ENCODE measurements around the gene RNF220.

The RNF220 gene

DNA sequence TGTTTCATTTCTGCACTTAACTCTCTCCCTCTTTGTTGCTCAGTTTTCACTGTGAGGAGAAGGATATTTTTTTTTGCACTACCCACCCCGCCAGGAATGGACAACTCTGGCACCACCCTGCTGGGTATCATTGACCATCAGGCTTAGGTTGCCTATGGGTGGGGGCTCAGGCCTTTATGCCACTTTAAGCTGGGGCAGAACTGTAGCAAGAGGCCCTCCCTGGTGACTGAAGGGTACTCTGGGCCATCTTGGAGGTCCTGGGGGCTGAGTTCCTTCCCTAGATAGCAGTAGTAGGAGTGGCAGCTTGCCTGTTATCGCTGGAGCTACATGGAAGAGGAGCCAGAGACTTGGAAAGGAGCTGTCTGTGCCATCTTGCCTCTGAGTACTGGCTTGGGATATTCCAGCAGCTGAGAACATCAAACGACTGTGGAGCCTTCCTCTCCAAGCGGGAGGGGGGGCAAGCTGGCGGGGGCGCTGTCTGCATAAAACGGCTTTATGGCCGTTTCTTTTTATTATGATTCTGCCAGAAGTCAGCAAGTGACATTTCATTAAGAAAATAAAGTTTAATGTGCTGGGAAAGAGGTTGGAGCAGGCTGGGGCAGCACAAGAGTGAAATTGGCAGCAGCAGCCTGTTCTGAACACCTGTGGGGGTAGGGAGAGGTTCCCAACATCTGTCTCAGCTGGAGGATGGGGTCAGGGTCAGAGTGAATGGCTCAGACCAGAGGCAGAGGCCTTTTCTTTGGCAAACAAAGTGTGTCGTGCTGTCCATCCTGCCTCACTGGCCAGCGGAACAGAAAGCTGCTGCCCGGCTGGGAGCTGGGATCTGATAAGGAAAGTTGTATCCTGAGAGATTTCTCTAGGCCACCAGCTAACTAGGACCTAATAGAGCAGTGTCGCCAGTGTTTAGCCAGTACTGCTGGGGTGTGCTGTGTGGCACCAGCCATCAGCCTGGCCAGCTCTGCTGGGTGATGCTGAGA is 236.4 kb downstream of the RNF220 start:
- no peak for DNase-seq

DNA sequence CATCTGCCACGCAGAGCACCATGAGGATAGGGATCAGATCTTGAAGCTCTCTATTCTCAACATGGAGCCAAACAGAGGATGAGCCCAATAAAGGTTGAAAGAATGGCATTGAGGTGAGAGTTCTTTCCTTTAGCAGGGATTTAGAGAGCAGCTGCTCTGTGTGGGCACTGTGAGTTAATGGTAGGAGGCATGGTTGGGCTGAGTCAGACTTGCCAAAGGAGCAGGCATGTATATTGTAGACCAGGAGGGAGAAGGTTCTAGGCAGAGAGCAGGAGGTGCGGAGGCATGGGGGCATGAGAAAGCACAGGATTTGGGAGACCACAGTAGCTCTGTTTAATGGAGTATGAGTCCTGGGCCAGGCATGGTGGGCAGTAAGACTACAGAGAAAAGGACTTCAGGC is 237.2 kb downstream of the RNF220 start:
- DNase-seq = peak in 1 of 2 experiments; percentile 23

DNA sequence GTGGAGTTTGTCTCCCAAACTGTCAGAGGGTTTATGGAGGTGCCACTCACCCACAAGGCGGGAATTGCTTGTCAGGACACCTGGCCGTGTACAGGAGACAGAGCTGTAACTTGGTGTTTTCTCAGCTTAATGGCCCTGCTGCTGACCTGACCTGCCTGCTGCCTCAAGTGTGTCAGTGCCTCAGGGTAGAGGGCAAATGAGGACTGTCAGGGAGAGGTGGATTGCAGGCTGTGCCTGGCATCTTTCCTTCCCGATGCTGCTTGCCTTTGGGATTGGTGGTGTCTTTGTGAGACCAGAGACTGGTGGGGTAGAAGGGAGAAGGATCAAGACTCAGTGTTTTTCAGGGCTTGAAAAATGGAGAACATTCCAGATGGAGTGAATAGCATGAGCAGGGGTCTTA is 237.9 kb downstream of the RNF220 start:
- DNase-seq = no peak

DNA sequence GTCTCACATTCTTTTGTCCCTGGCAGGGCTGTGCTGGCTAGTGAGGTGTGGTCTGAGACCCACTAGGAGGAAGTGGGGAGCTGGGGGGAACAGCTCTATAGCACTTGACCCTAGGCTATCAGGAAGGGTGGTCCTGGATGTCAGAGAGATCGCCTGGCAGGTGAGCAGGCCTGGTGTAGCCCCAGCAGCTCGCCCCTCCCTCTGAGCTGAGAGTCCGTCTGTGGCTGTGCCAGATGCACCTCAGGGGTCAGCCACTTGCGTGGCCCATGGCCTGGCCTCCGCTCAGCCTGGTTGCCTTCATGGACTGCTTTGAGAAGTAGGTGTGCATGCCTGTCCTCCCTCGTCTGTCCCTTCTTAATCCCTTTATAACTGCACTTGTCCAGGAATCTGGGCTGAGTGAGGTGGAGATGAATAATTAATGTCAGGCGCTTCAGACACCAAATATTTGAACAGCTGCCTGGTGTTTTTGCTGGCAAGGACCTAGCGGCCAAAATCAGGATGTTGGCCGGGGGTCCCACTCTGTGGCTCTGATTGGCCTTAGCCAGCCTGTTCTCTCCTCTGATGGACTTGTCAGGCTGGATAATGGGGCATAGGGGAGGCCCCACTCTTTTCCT is 238.8 kb downstream of the RNF220 start:
- peak; percentile 87 to 89 for DNase-seq

DNA sequence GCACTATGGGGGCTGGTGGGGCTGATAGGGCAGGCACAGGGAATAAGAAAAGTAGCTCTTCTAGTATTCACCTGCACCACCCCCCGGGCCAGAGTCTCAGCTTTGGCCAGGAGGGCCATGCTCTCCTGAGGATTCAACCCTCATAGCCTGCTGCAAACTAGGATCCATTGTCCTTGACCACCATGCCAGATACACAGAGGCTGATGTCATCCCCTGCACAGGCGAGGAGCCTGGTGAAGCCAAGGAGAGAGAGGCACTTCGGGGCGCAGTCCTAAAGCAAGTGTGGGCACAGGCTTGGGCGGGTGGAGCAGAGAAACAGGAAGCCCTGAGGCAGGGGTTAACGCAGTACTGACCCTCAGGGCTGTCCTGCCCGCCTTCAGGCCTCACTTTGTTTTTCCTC is 239.8 kb downstream of the RNF220 start:
- DNase-seq = no peak

DNA sequence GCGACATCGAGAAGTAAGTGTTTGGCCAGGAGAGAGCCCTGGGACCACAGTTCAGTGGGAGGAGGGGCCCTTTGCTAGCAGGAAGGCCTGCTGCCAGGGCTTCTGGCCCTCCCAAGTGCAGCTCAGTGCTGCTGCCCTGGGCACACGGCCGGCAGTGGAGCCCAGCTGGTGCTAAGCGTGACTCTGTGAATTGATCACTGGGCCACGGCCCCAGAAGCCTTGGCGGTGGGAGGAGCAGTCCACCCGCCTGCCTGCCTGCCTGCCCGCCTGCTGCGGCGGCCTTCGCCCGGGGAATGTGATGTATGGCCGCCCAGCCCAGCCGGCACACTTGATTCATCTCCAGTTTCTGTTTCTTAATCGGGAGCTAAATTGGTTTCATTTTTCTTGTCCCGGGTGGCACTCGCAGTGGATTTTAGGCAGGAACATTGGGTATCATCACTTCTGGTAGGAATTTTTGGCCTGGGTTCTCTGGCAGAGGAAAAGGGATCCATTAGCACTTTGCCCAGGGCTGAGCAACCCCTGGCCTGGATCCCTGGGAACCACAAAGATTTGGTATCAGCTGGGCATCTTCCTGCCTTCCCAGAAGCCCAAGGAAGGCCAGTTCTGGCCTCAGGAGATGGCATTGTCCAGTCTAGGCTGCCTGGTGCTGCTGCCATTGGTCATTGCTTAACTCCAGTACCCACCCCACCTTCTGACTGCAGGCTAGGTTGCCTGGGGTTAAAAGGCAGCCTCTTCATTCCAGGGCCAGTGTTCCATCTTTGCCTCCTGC is 240.6 kb downstream of the RNF220 start:
- peak; percentile 81 to 82 for DNase-seq

DNA sequence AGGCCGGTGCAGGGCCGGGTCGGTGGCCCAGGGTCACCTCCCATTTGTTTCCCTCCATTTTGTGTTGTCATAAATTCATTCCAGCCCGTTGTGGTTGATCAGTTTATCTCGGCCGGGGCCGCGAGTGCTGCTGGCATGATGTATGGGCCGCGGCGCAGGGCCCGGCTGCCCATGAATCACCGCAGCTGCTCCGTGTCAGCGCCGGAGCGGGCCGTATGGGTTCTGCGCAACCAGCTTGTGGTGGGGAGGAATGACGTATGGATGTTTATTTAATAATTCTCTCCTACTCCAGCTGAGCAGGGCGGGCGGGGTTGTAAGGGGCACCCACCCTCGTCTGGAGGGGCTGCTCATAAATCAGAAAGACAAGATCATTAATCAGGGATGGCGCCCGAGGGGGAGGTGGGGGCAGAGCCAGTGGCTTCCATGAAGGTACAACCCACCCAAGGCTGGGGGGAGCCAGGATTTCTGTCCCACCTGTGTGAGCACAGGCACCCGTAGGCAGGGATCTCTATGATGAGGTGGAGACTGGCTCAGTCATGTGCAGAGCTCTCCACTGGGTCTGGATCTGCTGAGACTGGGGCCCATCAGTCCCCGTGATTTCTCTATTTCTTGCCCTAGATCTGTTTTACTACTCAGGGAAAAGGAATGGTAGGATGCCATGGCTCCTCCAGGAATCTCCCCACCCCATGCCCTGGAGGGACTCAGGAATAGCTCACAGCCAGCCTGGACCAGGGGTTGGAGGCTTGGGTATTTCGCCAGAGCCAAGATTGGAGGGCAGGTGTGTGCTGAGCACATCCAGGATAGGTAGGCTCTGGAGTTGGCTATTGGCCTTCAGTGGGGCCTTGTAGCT is 241.4 kb downstream of the RNF220 start:
- peak; percentile 78 to 87 for DNase-seq

DNA sequence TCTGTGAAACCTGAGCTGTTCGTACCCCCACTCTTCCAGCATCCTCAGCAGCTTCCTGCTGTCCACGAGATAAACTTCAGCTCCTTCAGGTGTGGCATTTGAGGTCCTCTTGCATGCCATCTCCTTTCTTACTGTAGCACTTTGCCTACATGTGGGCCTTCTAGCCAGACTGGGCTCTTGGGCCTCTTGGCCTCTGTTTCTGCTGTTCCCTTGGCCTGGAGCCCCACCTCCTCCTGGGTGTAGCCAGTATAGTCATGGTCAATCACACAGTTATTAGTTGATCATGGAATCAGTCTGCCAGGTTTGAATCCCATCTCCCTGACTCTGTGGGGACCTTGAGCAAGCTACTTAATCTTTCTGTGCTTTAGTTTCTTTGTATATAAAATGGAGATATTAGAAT is 242.8 kb downstream of the RNF220 start:
- DNase-seq = no peak

DNA sequence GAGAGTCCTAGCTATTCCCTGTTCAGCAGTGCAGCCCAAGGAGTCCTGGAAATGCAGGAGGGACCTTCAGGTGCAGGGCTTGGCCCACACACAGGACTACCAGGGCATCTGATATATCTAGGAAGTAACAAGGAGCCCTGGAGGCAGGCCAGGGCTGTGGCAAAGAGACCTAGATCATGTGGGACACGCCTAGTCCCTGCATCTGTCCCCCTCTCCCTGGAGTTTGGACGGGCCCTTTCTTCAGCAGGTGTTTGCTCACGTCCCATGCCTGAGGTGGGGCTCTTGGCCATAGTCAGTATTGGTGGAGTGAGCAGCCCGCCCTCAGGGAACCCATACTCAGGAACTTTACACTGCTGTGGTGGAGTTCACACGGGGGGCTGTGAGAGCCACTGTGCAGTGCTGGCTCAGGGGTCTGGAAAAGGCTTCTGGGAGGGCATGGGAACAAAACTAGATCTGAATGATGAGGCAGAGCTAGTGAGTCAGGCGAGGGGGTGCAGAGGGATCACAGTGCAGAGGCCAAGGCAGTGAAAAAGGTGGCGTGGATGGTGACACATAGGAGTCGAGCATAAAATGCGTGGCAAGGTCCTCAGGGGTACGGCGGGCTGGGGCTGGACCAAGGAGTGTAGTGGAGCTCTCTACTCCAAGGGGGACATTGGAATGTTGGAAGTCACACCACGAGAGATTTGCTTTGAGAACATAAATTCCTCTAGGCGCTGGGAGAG is 243.6 kb downstream of the RNF220 start:
- DNase-seq = no peak

DNA sequence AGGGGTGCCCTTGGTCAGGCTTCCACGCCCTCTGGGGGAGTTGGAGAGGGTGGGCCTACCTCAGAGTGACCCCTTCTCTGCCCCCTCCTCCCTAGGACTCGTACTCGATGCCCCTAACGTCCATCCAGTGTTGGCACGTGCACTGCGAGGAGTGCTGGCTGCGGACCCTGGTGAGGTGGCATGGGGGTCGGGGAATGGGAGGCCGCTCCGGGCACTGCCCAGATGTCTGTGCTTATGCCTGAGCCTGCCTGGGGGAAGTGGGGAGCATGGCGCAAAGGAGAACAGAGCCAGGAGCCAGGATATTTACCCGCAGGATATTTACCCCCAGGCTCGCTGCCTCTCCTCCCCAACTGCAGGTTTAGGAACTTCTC is 244.7 kb downstream of the RNF220 start:
- no peak for DNase-seq

DNA sequence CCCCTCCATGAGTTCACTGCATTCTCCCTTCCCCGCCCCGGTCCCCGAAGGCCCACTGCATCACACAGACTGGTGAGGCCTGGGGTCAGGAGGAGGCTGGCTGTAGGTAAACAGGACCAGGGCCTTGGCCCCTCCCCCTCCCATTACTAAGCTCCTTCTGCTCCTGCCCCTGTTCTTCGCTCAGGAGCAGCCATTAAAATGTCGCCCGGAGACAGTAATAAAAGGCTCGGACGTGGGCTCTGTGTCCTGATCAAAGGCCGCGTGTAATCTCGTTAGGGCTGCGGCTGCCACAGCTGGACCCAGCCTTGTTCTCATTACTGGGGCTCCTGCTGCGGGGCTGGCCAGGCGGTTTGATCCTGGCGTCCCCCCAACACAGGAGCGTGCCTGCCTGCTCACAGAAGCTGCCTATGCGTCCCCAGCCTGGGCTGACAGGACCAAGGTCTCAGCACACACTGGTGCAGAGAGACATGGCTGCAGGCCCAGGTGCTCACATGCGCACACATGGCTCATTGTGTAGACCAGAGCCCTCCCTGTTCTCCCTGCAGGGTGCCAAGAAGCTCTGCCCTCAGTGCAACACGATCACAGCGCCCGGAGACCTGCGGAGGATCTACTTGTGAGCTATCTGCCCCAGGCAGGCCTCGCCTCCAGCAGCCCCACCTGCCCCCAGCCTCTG is 245.2 kb downstream of the RNF220 start:
- no peak for DNase-seq

DNA sequence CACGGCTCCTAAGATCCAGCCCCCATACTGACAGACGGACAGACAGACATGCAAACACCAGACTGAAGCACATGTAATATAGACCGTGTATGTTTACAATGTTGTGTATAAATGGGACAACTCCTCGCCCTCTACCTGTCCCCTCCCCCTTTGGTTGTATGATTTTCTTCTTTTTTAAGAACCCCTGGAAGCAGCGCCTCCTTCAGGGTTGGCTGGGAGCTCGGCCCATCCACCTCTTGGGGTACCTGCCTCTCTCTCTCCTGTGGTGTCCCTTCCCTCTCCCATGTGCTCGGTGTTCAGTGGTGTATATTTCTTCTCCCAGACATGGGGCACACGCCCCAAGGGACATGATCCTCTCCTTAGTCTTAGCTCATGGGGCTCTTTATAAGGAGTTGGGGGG is 246.0 kb downstream of the RNF220 start:
- DNase-seq = no peak

DNA sequence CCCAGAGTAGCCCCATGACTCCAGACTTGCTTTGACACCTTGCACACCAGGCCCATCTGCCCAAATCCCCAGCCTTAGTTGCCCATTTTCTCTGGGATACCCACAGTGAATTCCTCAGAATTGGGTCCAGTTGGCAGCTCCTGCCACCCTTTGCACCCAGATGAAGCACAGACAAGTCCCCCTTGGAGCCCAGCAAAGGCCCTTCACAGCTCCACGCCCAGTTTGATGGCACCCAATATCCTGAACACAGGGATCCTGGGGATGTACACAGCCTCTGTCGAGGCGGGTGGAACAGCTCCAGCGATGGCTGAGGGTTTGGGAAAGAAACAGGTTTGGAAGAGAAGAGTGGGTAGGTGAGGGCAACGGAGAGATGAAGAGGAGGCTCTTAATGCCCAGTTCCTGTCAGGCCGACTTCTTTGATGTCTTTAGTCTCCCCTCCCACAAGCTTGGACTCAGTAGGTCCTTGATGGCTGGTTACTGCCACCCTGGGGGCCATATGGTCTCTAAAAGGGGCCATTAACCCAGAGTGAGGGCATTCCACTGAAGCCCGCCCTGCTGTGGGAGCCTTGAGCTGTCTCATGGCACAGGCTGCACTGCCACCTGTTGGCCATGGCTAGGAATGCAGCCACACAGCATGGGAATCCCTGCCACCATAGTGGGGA is 247.5 kb downstream of the RNF220 start:
- DNase-seq = peak; percentile 55 to 68

DNA sequence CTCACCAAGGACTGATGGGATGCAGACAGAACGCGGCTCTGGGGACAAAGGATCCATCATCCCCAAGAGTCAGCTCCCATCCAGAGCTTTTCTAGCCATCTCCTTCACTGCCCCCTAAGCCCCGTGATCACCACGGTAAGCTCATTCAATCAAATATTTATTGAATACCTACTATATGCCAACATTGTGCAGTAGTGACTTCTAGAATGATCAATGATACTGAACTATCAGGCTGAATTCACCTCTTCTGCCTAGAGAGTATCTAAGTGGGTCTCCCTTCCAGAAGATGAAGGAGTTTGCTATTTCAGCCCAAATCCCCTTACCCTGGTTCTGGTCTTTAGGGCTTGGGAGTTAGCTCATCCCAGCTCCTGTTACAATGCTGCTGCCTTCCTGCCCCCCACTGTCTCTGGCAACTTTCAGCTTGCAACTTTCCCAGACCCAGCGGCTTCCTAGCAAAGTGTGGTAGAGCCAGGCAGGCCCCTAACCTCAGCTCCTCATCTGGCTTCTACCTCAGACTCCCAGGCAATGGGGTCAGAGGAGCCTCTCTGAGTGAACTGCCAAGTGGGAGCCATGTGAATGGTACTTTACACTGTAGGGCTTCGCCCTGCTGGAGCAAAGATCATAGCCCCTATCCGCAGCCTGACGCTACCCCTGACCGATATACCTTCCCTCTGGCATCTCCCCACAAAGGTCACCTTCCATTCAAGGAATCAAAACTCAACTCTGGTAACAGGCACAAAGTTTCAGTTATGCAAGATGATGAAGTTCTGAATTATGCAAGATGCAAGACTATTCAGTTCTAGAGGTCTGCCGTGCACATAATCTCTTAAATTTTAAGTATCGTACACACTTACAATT is 248.3 kb downstream of the RNF220 start:
- no peak for DNase-seq

DNA sequence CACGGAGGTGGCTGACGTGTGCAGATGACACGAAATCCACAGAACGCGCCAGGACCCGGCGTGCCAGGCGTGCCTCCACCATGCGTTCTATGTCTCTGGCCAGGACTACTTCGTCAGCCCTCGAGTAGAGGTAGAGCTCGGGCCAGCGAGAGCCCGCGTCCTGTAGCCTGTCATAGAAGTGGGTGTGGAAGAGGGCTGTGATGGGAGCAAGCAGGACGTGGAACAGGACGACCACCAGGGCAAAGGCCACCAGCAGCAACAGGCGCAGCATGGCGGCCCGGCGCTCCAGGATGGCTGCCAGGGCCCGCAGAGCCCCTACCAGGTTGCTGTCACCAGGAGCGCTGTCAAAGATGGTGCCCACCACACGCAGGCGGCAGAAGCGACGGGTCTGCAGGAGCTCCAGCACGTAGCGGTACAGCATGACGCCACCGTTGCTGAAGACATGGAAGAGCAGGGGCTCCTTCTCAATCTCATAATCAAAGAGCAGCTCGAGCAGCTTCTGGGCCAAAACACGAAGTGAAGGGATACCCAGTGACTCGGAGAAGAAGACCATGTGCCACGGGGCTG is 249.6 kb downstream of the RNF220 start:
- DNase-seq = no peak

DNA sequence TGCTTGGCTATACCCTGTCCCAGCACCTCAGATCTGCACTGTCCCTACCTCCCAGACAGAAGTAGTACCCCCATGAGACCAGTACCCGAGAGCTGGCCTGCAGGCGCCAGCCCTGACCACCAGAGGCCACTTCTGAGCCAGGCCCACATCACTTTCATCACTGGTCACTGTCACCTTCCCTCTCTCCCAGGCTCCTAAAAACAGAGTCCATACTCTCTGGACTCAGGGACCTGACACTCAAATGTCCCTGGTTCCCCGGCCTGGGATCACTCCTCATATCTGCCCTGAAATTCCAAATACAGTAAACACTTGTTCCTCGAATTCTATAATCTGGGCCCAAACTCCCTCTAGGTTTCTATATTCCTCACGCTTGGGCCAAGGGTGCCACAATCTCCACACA is 250.6 kb downstream of the RNF220 start:
- peak in 1 of 2 experiments; percentile 34 for DNase-seq

DNA sequence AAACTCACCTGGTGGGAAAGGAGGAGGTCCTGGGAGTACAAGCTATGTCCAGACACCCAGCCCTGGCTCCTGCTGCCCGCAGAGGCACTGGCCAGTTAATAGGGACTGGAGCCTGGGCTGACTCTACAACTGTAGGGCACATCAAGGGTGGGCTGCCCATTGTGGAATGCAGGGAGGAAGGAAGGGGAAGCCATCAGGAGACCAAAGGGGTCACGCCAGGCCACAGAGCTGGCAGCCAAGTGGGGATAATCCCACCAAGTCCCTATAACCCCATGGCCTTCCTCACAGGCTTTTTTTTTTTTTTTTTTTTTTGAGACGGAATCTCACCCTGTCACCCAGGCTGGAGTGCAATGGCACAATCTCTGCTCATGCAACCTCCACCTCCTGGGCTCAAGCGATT is 254.5 kb downstream of the RNF220 start:
- no peak for DNase-seq

DNA sequence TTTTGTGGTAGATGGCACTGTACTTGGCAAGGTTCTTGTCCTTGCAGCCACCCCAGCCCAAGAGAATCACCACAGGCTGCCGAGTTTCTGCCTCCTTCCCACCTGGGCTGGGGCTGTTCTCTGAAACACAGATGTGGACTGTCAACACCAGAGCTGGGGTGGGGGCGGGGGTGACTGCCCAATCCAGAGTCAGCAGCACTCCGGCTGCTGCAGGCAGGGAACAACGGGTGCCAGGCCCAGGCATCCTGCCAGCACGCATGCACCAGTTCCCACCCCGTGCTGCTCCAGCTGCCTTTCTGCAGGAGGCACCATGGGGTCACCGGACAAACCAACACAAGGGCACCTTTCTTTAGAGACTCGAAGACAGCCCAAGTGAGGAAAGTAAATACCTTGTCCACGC is 255.1 kb downstream of the RNF220 start:
- DNase-seq = peak; percentile 73 to 87
